ENCODE data around the gene SOX11.

SOX11 gene

DNA sequence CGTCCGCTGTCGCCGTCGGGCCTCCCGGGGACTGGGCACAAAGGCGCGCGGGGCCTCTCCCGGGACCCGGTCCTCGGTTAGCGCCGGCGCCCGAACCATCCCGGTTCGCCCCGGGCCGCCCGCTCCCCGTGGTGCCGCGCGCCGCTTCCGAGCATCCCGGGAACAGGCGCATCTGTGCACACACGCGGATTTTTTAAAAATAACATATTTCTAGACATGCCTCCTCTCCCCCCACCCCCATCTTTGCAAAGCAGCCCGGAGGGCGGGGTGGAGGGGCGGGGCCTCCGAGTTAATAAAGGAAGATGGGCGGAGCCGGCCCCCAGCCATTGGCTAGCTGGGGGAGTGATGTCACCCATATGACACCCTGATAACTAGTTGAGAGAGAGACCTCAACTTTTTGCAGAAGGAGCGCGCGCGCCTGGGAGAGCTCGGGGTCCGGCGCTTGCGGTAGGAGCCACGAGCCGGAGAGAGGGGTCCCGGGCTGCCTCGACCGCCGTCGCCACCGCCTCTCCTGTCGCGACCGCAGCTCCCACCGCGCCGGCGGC, at the start of gene SOX11:
TSS of gene SOX11 (plus strand) at position 400 of the 545 bp plus-strand sequence. CDS start 338 bp downstream, outside the sequence.
- TF ChIP-seq CREB1 (IDR thresholded peaks at IDR 0.05; ENCODE audit: low read depth) (no peak), TEAD4 (IDR thresholded peaks at IDR 0.05) (no peak), EP300 (IDR thresholded peaks at IDR 0.05; ENCODE audit: borderline replicate concordance) (no peak), EGR1 (IDR thresholded peaks at IDR 0.05) (no peak), MAX (IDR thresholded peaks at IDR 0.05) (no peak), ZBTB7A (IDR thresholded peaks at IDR 0.05; ENCODE audit: low read depth) (no peak), FOXM1 (IDR thresholded peaks at IDR 0.05; ENCODE audit: borderline replicate concordance, low read depth) (no peak), CEBPB (IDR thresholded peaks at IDR 0.05) (no peak), RAD21 (IDR thresholded peaks at IDR 0.05; ENCODE audit: low read depth) (no peak), TAF1 (IDR thresholded peaks at IDR 0.05; ENCODE audit: low read depth) (no peak), TCF12 (IDR thresholded peaks at IDR 0.05; ENCODE audit: low read depth) (no peak), NFIC (IDR thresholded peaks at IDR 0.05) (no peak), YY1 (IDR thresholded peaks at IDR 0.05; ENCODE audit: low read depth) (no peak), USF1 (IDR thresholded peaks at IDR 0.05) (no peak)
- TF ChIP-seq, protein P1, sequence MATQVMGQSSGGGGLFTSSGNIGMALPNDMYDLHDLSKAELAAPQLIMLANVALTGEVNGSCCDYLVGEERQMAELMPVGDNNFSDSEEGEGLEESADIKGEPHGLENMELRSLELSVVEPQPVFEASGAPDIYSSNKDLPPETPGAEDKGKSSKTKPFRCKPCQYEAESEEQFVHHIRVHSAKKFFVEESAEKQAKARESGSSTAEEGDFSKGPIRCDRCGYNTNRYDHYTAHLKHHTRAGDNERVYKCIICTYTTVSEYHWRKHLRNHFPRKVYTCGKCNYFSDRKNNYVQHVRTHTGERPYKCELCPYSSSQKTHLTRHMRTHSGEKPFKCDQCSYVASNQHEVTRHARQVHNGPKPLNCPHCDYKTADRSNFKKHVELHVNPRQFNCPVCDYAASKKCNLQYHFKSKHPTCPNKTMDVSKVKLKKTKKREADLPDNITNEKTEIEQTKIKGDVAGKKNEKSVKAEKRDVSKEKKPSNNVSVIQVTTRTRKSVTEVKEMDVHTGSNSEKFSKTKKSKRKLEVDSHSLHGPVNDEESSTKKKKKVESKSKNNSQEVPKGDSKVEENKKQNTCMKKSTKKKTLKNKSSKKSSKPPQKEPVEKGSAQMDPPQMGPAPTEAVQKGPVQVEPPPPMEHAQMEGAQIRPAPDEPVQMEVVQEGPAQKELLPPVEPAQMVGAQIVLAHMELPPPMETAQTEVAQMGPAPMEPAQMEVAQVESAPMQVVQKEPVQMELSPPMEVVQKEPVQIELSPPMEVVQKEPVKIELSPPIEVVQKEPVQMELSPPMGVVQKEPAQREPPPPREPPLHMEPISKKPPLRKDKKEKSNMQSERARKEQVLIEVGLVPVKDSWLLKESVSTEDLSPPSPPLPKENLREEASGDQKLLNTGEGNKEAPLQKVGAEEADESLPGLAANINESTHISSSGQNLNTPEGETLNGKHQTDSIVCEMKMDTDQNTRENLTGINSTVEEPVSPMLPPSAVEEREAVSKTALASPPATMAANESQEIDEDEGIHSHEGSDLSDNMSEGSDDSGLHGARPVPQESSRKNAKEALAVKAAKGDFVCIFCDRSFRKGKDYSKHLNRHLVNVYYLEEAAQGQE (IDR thresholded peaks at IDR 0.05; ENCODE audit: low read depth), result no peak

- TF ChIP-seq CREB1 (IDR thresholded peaks at IDR 0.05; ENCODE audit: low read depth), result no peak
- TF ChIP-seq RAD21 (IDR thresholded peaks at IDR 0.05; ENCODE audit: low read depth), result no peak
- no peak for TF ChIP-seq USF1 (IDR thresholded peaks at IDR 0.05)
- no peak for TF ChIP-seq FOXM1 (IDR thresholded peaks at IDR 0.05; ENCODE audit: borderline replicate concordance, low read depth)
- no peak for TF ChIP-seq EP300 (IDR thresholded peaks at IDR 0.05; ENCODE audit: borderline replicate concordance)
- TF ChIP-seq TCF12 (IDR thresholded peaks at IDR 0.05; ENCODE audit: low read depth), result no peak
- TF ChIP-seq MAX (IDR thresholded peaks at IDR 0.05), result no peak
- TF ChIP-seq, protein P1 (IDR thresholded peaks at IDR 0.05; ENCODE audit: low read depth), result no peak
- TF ChIP-seq YY1 (IDR thresholded peaks at IDR 0.05; ENCODE audit: low read depth), result no peak
- TF ChIP-seq TEAD4 (IDR thresholded peaks at IDR 0.05), result no peak
- TF ChIP-seq CEBPB (IDR thresholded peaks at IDR 0.05), result no peak
- no peak for TF ChIP-seq ZBTB7A (IDR thresholded peaks at IDR 0.05; ENCODE audit: low read depth)
Measured at GRCh38 chr2:5657231-5657630, 35.0 kb upstream of the SOX11 start.

DNA sequence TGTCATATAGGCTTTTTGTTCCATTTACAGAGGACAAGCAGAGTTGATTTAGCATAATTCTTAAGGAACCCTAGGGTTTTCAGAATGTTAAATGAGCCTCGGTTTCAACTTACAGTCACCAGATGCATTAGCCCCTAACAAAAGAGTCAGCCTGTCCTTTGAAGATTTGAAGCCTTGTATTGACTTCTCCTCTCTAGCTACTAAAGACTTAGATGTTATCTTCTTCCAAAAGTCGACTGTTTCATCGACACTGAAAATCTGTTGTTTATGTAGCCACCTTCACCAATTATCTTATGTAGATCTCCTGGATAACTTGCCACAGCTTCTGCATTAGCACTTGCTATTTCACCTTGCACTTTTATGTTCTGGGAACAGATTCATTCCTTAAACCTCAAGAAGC, 31.6 kb upstream of the SOX11 start:
- TF ChIP-seq CEBPB (IDR thresholded peaks at IDR 0.05) (no peak), CREB1 (IDR thresholded peaks at IDR 0.05; ENCODE audit: low read depth) (no peak), FOXM1 (IDR thresholded peaks at IDR 0.05; ENCODE audit: borderline replicate concordance, low read depth) (no peak), MAX (IDR thresholded peaks at IDR 0.05) (no peak), ZBTB7A (IDR thresholded peaks at IDR 0.05; ENCODE audit: low read depth) (no peak), TCF12 (IDR thresholded peaks at IDR 0.05; ENCODE audit: low read depth) (no peak), TAF1 (IDR thresholded peaks at IDR 0.05; ENCODE audit: low read depth) (no peak), RAD21 (IDR thresholded peaks at IDR 0.05; ENCODE audit: low read depth) (no peak), TEAD4 (IDR thresholded peaks at IDR 0.05) (no peak), EP300 (IDR thresholded peaks at IDR 0.05; ENCODE audit: borderline replicate concordance) (no peak), YY1 (IDR thresholded peaks at IDR 0.05; ENCODE audit: low read depth) (no peak), NFIC (IDR thresholded peaks at IDR 0.05) (no peak), EGR1 (IDR thresholded peaks at IDR 0.05) (no peak), USF1 (IDR thresholded peaks at IDR 0.05) (no peak)
- TF ChIP-seq, protein P1 (IDR thresholded peaks at IDR 0.05; ENCODE audit: low read depth), result no peak

All from Ishikawa (cell line).